ENCODE data around the gene C6. TPM values are rescaled to one million over a fixed set of nuclear protein-coding genes. Genes with fewer than 3 reads are reported as not detected.

C6 gene
- total RNA-seq, 1 experiment from 2014 or later, result not detected

GRCh38 chr5:41120600-41120999 lies 92.7 kb downstream of the C6 start:
- Histone ChIP-seq H3K14ac (ENCODE audit: insufficient read depth, low read length) (no peak overlapping the region), H4K5ac (ENCODE audit: insufficient read length, low read depth, low read length) (no peak overlapping the region), H2BK5ac (ENCODE audit: insufficient read length, low read length) (no peak overlapping the region), H3K9ac (ENCODE audit: extremely low read depth, insufficient read length, low read length) (no peak overlapping the region), H3K27ac (ENCODE audit: insufficient read length, low read depth, low read length) (no peak overlapping the region), H3K23ac (ENCODE audit: insufficient read length, low read depth, low read length) (no peak overlapping the region), H2BK12ac (ENCODE audit: insufficient read length, low read depth, low read length) (no peak overlapping the region), H3K79me1 (ENCODE audit: insufficient read depth, low read depth, low read length, poor library complexity, severe bottlenecking) (no peaks in the 10 kb centered on the region), H3K4me2 (ENCODE audit: insufficient read depth, insufficient read length, low read length) (no peak overlapping the region), H3K79me2 (ENCODE audit: insufficient read depth, low read length) (no peaks in the 10 kb centered on the region), H4K91ac (ENCODE audit: insufficient read length, low read depth, low read length) (no peak overlapping the region), H2BK20ac (ENCODE audit: low read depth, low read length, poor library complexity, severe bottlenecking) (no peak overlapping the region), H3K4me1 (ENCODE audit: insufficient read depth, low read length) (no peaks in the 10 kb centered on the region), H2BK15ac (ENCODE audit: low read depth, low read length) (no peak overlapping the region), H2BK120ac (ENCODE audit: low read depth, low read length, poor library complexity, severe bottlenecking) (no peak overlapping the region), H3K56ac (ENCODE audit: insufficient read length, low read depth, low read length) (no peak overlapping the region), H4K20me1 (ENCODE audit: control insufficient read depth, insufficient read depth, insufficient read length) (no peaks in the 10 kb centered on the region), H4K8ac (replicated peaks; ENCODE audit: insufficient read length, low read depth, low read length) (no peak overlapping the region), H3K18ac (ENCODE audit: insufficient read length, low read depth, low read length) (no peak overlapping the region), H3K4ac (ENCODE audit: low read depth, low read length) (no peak overlapping the region), H2AFZ (ENCODE audit: low read length) (no peak overlapping the region), H3K9me3 (ENCODE audit: control insufficient read depth, low read depth, low read length) (no peaks in the 10 kb centered on the region), H3K27me3 (ENCODE audit: insufficient read depth, low read length) (no peaks in the 10 kb centered on the region), H3T11ph (ENCODE audit: low read length) (no peak overlapping the region), H3K23me2 (ENCODE audit: insufficient read length, low read depth, low read length, poor library complexity, severe bottlenecking) (no peaks in the 10 kb centered on the region), H2AK5ac (ENCODE audit: insufficient read length, low read length) (no peak overlapping the region)
- Mint-ChIP-seq H3K27me3 (ENCODE audit: low read depth) (no peaks in the 10 kb centered on the region; the same call in 1 of the 2 replicates), H3K9me3 (peaks cover 0 to 10% of the 10 kb centered on the region in 2 experiments; a peak in 1 of 5 replicates), H3K4me3 (no peak overlapping the region), H3K4me1 (no peaks in the 10 kb centered on the region), H3K27ac (no peak overlapping the region), H3K36me3 (ENCODE audit: insufficient read depth in 1 of 3, low read depth in 3 of 3) (peaks cover 0 to 11% (median 8%) of the 10 kb centered on the region in 3 experiments; a peak in 4 of 7 replicates)
- no CpG with 5 or more reads among the region's 8 CpGs for WGBS (ENCODE audit: extremely low coverage, insufficient read length, low lambda C conversion rate)
- no peak for TF ChIP-seq CTCF (conservative IDR thresholded peaks at IDR 0.05)
- DNase-seq, result no peak
